NCI-H524 treated with DMSO at 0.1 percent for 48 hours (cell line): ENCODE results near the gene KLHL25.
"Not testable (repeated sequence)": the region's sequence is repeated elsewhere in the genome, so short reads cannot be mapped to it uniquely, and the experiment has no call there.

Source experiments
- DNase-seq: peaks from one replicate; lab custom pipeline; 2025; lab: John Stamatoyannopoulos, UW

KLHL25 gene, protein sequence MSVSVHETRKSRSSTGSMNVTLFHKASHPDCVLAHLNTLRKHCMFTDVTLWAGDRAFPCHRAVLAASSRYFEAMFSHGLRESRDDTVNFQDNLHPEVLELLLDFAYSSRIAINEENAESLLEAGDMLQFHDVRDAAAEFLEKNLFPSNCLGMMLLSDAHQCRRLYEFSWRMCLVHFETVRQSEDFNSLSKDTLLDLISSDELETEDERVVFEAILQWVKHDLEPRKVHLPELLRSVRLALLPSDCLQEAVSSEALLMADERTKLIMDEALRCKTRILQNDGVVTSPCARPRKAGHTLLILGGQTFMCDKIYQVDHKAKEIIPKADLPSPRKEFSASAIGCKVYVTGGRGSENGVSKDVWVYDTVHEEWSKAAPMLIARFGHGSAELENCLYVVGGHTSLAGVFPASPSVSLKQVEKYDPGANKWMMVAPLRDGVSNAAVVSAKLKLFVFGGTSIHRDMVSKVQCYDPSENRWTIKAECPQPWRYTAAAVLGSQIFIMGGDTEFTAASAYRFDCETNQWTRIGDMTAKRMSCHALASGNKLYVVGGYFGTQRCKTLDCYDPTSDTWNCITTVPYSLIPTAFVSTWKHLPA

DNA sequence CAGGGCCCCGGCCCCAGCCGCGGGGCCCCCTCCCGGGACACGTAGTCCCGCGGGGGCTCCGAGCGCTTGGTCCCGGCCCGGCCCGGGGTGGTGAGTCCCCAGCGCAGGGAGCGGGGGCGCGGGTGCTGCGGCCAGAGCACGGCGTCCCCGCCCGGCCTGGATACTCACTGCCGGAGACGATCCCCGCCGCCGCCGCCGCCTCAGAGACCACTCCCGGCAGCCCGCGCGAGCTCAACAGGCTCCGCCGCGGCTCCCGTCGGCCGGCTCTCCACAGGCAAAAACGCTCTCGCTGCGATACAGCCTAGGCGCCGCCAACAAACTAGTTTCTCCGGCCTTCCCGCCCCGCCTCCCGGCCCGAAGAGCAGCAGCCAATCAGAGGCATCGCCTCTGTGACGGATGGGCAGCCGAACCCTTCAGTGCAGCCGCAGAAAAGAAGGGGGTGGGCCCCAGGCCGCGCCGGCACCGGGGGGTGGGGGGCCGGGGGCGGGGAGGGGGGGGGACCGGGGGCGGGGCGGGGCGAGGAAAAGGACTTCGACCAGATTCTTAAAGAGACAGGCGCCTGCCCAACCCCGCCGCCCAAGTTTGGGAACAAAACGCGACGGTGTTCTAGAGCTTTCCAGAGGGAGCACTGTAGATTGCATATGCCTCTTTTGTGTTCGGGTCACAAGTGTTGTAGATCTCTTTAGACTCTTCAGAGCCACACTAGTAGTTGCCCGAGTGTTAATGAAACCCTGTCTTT is at the start of gene KLHL25:
TSS of gene KLHL25 (minus strand) at position 328 of the 739 bp plus-strand sequence. CDS start 25,115 bp downstream, outside the sequence.
- DNase-seq, result peak; percentile 74

DNA sequence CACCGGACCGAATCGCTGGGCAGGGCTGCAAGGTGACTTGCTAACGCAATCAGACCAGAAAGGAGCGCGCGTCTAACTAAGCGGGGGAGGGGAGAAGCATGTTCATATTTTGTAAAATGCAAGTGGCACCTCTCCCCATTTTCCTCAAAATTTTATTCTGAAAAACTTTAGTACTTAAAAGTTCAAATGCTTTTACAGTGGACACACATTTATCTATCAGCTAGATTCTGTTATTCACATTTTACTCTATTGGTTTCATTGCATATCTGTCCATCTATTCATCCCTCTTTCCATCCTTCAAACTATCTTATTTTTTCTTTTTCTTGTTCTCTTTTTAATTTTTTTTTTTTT is 46.1 kb upstream of the KLHL25 start:
- DNase-seq, result no peak

DNA sequence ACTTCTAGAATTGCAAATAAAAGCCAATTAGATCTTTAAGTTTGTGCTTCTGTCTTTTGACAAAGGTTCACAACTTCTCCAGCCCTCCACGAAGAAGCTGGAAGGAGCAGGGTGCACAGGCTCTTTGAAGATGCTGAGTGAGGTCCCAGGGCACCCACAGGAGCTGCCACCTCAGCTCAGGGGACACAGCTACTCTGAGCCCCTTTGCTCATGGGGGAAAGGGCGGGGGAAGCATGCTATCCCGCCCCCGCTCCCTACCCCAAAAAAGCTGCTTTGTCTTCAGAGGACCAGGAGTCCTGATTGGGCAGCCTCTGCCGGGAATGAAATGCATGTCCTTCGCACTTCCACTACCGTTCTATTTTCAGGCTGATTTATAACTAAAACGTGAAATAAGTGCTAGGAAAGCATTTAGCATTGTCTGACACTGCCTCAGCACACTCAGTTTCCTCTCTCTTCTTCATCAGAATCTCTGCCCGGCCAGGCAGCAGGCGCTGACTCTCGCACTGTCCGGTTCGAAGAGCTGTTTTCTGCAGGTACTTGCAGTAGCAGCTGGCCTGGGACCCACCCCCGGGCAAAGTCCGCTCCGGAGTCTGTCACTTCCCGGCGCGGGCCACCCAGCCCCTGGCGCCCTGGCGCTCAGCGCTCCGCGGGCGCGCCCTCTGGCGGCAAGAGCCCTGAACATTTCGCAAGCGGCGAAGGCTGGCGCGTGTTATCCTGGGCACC is 45.5 kb upstream of the KLHL25 start:
- DNase-seq, result peak; percentile 72

- DNase-seq, result no peak
Measured at GRCh38 chr15:85839643-85840042, 44.9 kb upstream of the KLHL25 start.

GRCh38 chr15:85838655-85839054 is 43.9 kb upstream of the KLHL25 start:
- DNase-seq, result no peak

DNA sequence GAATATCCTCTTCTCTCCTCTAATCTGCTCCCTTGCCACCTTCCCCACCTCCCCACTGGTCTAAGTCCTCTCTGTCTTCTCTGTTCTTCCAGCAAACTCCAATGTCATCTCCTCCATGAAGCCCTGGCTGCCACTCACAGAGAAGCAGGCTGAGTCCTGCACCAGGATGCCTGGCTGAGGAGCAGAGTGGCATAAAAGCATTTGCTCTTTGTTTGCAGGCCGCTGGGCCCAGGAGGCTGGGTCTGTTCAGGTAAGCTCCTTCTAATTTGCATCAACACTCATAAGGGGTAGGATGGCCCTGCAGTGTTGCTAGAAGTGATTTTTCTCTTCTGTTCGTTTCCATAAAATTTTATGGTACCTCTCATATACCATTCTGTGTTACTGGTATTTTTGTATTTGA is 43.2 kb upstream of the KLHL25 start:
- DNase-seq, result no peak

GRCh38 chr15:85837011-85837433 is 42.3 kb upstream of the KLHL25 start:
- DNase-seq, result no peak

DNA sequence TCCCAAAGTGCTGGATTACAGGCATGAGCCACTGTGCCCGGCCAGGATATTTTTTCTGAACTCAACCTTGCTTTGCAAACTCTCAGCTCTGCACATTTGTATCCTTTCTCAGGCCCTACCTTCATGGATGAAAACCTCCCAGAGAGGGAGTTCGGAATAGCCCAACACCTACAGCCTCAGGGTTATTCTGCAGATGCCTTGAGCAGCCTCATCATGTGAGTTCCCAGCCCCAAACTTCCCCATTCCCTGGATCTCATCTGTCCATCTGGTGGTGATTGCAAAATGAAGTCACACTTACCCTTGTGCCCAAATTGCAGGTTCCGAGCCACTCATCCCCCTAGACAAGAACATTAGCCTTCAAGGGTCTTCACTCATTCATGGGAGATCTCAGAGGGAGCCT is 39.9 kb upstream of the KLHL25 start:
- no peak for DNase-seq

DNA sequence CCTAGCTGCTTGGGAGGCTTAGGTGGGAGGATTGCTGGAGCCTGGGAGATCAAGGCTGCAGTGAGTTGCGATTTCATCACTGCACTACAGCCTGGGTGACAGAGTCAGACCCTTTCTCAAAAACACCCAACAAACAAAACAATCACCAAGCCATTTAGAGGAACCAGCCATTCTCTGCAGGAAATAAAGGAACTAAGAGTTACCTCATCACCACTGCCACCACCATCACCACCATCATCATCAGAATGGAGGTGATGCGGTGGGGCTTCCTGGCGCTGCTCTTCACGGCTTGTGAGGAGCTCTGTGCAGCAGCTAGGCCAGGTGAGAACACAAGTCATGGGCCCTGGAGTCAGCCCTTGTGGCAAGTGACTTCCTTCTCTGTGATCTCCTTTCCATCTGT is 37.7 kb upstream of the KLHL25 start:
- no peak for DNase-seq

- peak; percentile 92 for DNase-seq
Measured at GRCh38 chr15:85831415-85832113, 36.8 kb upstream of the KLHL25 start.

DNA sequence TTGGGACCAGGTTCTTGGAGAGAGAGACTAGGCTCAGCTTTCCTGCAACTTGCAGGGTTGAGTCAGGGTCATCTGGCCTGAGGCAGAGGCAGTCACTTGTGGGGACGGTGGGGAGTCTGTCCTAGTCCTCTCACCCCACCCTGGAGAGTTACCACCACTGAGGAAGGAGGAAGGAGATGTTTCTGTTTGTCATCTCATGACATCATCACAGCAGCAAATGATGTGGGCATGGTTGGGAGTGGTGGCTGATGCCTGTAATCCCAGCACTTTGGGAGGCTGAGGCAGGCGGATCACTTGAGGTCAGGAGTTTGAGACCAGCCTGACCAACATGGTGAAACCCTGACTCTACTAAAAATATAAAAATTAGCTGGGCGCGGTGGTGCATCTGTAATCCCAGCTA is 35.0 kb upstream of the KLHL25 start:
- not testable (repeated sequence) for DNase-seq

DNA sequence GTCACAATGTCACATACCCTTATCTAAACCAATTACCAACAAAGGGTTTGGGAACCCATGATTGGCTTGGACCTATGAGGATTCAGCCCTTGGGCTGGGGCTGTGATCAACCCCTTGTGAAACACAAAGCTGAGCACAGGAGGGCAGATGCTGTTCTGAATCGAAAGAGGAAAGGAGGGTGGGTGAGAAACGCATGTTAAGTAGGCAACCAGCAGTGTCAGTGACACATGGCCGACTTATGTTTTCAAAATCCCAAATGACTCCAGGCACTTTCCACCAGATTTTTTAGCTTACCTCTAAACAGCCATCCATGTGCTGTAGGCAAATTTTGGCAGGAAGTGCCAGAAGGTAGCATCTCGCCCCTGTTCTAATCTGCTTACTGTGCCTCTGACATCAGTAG is 34.1 kb upstream of the KLHL25 start:
- peak; percentile 98 for DNase-seq

DNA sequence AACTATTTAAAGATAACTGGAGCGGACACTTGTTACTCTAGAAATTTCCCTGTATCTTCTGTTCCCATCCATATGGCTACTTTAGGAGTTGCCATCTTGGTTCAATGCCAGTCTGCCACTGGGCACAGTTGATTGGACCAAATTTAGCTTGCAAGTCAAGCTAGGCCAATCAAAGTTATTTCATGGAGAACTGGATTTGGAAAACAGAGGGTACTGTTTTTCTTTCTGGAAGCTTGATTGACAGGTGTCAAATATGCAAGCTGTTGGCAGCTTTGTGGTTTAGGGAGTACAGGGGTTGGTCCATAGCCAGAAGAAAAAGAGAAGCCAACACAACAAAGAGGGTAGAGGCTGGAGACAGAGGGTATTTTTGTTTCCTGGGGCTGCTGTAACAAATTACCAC is 33.4 kb upstream of the KLHL25 start:
- DNase-seq, result no peak

GRCh38 chr15:85826756-85827515 is 32.2 kb upstream of the KLHL25 start:
- DNase-seq, result no peak

DNA sequence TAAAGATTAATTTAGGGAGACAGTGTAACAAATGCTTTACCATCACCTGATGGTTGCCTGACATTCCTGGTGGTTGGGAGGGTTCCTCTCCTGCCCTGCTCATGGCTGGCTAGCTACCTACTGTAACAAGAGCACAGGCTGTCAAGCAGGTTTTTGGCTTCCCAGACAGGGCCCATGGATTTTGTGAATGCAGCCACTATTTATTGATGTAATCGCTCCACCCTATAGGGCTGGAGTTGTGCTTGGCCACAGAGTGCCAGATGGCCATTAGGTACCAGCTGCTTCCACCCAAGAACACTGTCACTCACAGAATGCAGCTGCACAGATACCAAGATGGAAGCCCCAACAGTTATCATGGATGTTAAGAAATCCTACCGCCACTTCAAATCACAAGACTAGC is 31.0 kb upstream of the KLHL25 start:
- DNase-seq, result peak; percentile 96

- DNase-seq, result no peak
Measured at GRCh38 chr15:85825118-85825517, 30.4 kb upstream of the KLHL25 start.

GRCh38 chr15:85821545-85821944 is 26.8 kb upstream of the KLHL25 start:
- no peak for DNase-seq

DNA sequence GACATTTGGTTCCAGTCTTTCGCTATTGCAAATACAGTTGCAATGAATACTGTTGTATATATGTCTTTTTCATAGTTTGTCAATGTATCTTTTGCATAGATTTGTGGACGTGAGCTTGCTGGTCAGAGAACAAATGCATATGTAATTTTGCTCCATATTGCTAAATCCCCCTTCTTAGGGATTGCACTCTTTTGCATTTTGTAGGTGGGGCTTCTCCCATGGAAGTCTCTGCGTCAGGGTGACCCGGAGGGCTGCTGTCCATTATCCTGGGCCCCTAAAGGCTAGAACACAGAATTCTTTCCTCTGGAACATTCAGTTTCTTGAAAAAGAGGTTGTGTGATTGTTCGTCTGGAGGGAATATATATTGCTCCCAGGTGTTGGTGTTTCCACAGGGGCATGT is 25.2 kb upstream of the KLHL25 start:
- no peak for DNase-seq

GRCh38 chr15:85813234-85813633 is 18.5 kb upstream of the KLHL25 start:
- no peak for DNase-seq

- no peak for DNase-seq
Measured at GRCh38 chr15:85810075-85810474, 15.3 kb upstream of the KLHL25 start.

DNA sequence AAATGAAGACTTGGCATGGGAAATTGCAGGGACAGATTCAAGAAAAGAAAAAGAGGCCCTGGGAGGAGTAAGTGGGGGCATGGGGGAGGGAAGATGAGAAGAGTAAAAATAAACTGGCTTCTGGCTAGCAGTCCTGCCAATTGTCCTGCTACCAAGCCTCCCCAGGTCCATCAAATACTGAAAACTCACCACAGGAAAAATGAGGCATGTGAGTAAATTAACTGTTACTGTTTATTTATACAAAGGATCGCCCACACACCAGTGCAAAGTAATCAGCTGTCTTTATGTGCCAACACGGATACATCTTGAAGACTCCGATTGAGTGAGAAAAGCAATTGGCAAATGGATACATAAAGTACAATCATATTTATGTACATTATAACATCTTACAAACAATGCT is 10.7 kb upstream of the KLHL25 start:
- DNase-seq, result no peak
